Measurements from ENCODE around the gene WDHD1.

- TF ChIP-seq EZH2 (IDR thresholded peaks at IDR 0.05; ENCODE audit: low read length, unreplicated experiment), result no peak
- no peak for TF ChIP-seq CTCF (conservative IDR thresholded peaks at IDR 0.05; ENCODE audit: low read depth, low read length)
Observed at GRCh38 chr14:54933006-54933405, 93.9 kb downstream of the WDHD1 start.

All from PC-3 (cell line).